ENCODE data around the gene CPNE6.

CPNE6 gene

DNA sequence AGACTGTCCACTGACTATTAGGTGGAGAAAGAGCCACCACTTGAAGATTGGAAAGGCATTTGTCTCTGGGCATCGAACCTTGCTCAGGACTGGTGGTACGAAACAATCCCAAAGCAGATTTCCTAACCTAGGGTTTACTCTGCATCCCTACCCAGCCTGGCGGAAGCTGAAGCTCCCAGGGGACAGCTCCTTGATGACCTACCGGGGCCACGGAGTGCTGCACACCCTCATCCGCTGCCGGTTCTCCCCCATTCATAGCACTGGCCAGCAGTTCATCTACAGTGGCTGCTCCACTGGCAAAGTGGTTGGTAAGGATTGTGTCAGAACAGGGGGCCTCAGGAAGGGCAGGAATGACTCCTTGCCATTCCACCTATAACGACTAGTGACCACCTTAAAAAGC, 49.8 kb downstream of the CPNE6 start:
- ChIA-PET POLR2A (ENCODE audit: low non-redundant PET) (no interaction called here), CTCF (no interaction called here)
- no peak for DNase-seq (ENCODE audit: low spot score)
- TF ChIP-seq, protein P1, sequence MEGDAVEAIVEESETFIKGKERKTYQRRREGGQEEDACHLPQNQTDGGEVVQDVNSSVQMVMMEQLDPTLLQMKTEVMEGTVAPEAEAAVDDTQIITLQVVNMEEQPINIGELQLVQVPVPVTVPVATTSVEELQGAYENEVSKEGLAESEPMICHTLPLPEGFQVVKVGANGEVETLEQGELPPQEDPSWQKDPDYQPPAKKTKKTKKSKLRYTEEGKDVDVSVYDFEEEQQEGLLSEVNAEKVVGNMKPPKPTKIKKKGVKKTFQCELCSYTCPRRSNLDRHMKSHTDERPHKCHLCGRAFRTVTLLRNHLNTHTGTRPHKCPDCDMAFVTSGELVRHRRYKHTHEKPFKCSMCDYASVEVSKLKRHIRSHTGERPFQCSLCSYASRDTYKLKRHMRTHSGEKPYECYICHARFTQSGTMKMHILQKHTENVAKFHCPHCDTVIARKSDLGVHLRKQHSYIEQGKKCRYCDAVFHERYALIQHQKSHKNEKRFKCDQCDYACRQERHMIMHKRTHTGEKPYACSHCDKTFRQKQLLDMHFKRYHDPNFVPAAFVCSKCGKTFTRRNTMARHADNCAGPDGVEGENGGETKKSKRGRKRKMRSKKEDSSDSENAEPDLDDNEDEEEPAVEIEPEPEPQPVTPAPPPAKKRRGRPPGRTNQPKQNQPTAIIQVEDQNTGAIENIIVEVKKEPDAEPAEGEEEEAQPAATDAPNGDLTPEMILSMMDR (conservative IDR thresholded peaks at IDR 0.05; ENCODE audit: low read depth), result no peak
- no peak overlapping the region for H3K27ac ChIP-seq

DNA sequence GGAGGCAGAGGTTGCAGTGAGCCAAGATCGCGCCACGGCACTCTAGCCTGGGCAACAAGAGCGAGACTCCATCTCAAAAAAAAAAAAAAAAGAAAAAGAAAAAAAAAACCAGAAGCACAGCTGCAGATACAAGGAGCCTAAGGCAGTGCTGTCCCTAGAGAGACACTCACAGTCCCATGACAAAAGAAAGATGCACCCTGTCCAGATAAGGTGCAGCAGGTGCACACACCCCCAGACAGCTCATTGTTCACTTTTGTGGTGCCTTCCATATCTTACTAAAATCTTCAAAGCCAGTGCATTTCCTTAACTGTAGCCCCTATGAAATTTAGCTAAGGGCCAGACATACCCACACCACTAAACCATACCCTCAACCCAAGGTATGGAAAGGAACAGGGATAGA, 51.1 kb downstream of the CPNE6 start:
- TF ChIP-seq, protein P1 (conservative IDR thresholded peaks at IDR 0.05; ENCODE audit: low read depth), result no peak
- ChIA-PET POLR2A (ENCODE audit: low non-redundant PET) (interaction anchor here (0.6 kb wide), 1 partner anchor 239 kb away, joined by 5 read pairs; no protein-coding TSS in a partner anchor), CTCF (no interaction called here)
- H3K27ac ChIP-seq, result no peak overlapping the region
- DNase-seq (ENCODE audit: low spot score), result no peak

DNA sequence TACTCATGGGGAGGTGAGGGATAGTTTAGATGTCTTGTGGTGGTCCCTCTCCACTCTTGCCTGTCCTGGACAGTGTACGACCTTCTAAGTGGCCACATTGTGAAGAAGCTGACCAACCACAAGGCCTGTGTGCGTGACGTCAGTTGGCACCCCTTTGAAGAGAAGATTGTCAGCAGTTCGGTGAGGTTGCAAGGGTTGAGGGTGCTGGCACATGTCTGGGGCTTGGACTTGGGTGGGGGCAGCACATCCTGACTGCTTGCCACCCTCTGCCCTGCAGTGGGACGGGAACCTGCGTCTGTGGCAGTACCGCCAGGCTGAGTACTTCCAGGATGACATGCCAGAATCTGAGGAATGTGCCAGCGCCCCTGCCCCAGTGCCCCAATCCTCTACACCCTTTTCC, 51.5 kb downstream of the CPNE6 start:
- H3K27ac ChIP-seq, result peak overlapping the region; percentile 8
- DNase-seq (ENCODE audit: low spot score), result no peak
- TF ChIP-seq, protein P1 (conservative IDR thresholded peaks at IDR 0.05; ENCODE audit: low read depth), result no peak
- ChIA-PET CTCF (interaction anchor here (1.4 kb wide), 1 partner anchor 14 kb away, joined by 3 read pairs; no protein-coding TSS in a partner anchor), POLR2A (ENCODE audit: low non-redundant PET) (interaction anchor here (0.6 kb wide), 1 partner anchor 238 kb away, joined by 5 read pairs; no protein-coding TSS in a partner anchor)

DNA sequence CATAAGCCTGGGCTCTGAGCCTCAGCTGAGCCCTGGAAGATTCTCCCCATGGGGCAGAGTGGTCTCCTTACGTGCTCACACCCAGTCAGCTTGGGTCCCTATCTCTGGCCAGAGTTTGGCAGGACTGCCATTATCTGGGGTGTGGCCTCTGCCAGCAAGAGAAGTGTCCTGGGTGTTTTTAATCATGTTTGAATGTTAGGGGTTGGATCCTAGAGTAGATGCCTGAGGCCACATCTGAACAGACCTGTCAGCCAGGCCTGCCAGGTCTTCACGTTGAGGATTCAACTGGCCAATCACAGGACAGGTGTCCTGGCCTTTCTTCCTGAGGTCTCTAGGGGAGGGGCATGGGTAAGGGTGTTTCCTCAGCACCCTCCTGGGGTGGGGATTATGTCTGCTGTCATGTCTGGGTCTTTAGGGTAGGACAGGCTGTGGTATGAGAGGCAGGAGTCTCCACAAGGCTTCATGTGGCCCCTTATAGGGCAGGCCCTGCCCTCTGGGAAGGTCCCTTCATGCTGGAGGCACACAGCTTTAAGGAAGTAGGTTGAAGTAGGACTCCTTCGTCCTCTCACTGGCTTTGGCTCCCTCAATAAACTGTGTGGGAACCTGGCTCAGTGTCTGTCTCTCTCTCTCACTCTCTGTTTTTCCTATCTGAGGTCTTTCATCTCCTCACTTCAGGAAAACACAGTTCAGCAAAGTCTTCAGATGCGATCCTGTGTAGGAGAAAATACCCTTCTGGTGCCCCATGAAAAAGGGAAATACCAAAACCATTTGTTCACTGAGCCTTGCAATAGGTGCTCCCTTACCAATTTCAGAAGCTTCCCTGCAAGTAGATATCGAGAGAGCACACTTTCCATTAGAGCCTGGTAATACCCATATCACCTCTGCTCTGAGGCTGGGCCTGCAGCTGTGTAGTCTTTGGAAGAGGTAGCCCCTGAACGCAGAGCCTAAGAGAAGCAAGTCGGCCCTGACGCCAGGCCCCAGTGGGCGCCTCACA, 52.4 kb downstream of the CPNE6 start:
- TF ChIP-seq, protein P1 (conservative IDR thresholded peaks at IDR 0.05; ENCODE audit: low read depth), result no peak
- POLR2A ChIA-PET (ENCODE audit: low non-redundant PET), result interaction anchor here (1.3 kb wide), 1 partner anchor 9 kb away, joined by 4 read pairs; the partner anchor contains the start of genes DCAF11 and NRL

DNA sequence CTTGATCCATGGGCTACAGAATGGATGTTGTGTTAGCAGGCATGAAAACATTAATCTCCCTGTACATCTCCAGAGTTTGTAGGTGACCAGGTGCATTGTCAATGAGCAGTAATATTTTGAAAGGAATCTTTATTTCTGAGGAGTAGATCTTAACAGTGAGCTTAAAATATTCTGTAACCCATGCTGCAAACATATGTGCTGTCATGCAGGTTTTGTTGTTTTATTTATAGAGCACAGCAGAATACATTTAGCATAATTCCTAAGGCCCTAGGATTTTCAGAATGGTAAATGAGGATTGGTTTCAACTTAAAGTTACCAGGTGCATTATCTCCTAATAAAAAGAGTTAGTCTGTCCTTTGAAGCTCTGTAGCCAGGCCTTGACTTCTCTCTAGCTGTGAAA, 55.6 kb downstream of the CPNE6 start:
- ChIA-PET POLR2A (ENCODE audit: low non-redundant PET) (interaction anchor here (1.0 kb wide), 1 partner anchor 14 kb away, joined by 3 read pairs; no protein-coding TSS in a partner anchor), CTCF (interaction anchor here (0.6 to 1.5 kb wide), 3 partner anchors 23 to 34 kb away, joined by 3 read pairs; partner anchors contain the start of gene IRF9)
- TF ChIP-seq, protein P1 (conservative IDR thresholded peaks at IDR 0.05; ENCODE audit: low read depth), result no peak
- no peak overlapping the region for H3K27ac ChIP-seq
- DNase-seq (ENCODE audit: low spot score), result no peak

More for the DNA sequence above, 52.4 kb downstream of the CPNE6 start:
- DNase-seq (ENCODE audit: low spot score), result no peak
- peak overlapping the region; percentile 8 for H3K27ac ChIP-seq
- CTCF ChIA-PET, result interaction anchor here (0.6 to 1.4 kb wide), 2 partner anchors 10 to 15 kb away, joined by 3 to 4 read pairs; no protein-coding TSS in a partner anchor

DNA sequence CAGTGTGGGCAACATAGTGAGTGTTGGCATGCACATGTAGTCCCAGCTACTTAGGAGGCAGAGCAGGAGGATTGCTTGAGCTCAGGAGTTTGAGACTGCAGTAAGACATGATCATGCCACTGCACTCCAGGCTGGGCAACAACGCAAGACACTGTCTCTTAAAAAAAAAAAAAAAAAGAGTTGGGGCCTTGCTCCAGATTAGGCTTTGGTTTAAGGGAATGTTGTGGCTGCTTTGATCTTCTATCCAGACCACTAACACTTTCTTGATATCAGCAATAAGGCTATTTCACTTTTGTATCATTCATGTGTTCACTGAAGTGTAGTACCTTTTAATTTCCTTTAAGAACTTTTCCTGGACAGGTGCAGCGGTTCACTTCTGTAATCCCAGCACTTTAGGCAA, 56.3 kb downstream of the CPNE6 start:
- POLR2A ChIA-PET (ENCODE audit: low non-redundant PET), result interaction anchor here (1.0 kb wide), 1 partner anchor 13 kb away, joined by 3 read pairs; no protein-coding TSS in a partner anchor
- CTCF ChIA-PET, result interaction anchor here (0.6 kb wide), 2 partner anchors 10 to 27 kb away, joined by 3 to 4 read pairs; no protein-coding TSS in a partner anchor
- TF ChIP-seq, protein P1 (conservative IDR thresholded peaks at IDR 0.05; ENCODE audit: low read depth), result no peak
- DNase-seq (ENCODE audit: low spot score), result no peak
- no peak overlapping the region for H3K27ac ChIP-seq
